Adrenal gland (tissue), 12 donors: ENCODE measurements around the gene NFATC1. TPM values are rescaled to one million over a fixed set of nuclear protein-coding genes. Genes with fewer than 3 reads are reported as not detected.

Source experiments
- DNase-seq, 7 donors: peaks; one replicate each; pipeline ENCODE4 v3.0.0-alpha.2; 2019 to 2020
- H3K27ac ChIP-seq, 5 donors: fragments of 200-600 bp; sonication (generic) in 4 of 5; 1 replicate in 3 of 5; 2 replicates in 2 of 5; pipeline versions ENCODE4 v1.5.1 to v1.8.0; 2016 to 2020; ENCODE audit warnings: mild to moderate bottlenecking in 1 of 5
- H3K27me3 ChIP-seq: fragments of 200-600 bp; 2 replicates; pipeline ENCODE4 v1.8.0; 2021
- H3K36me3 ChIP-seq, 2 donors: fragments of 200-600 bp; replicated peaks in 1 of 2; 1 replicate in 1 of 2; 2 replicates in 1 of 2; pipeline versions ENCODE4 v1.5.1 to v1.8.0; 2018 to 2022
- H3K4me1 ChIP-seq, 2 donors: fragments of 200-600 bp; replicated peaks in 1 of 2; 1 replicate in 1 of 2; 2 replicates in 1 of 2; pipeline versions ENCODE4 v1.5.1 to v1.8.0; 2018 to 2021
- H3K4me3 ChIP-seq, 4 donors: fragments of 200-600 bp; sonication (generic) in 3 of 4; one replicate each; pipeline ENCODE4 v1.5.1; 2016 to 2018
- H3K9me3 ChIP-seq, 3 donors: fragments of 200-600 bp; sonication (generic) in 1 of 3; replicated peaks in 1 of 3; 1 replicate in 2 of 3; 2 replicates in 1 of 3; pipeline versions ENCODE4 v1.5.1 to v1.8.0; 2016 to 2021
- CTCF ChIP-seq, 6 experiments: fragments of 450-650 bp in 4 of 6; fragments of 200-600 bp in 2 of 6; sonication (generic) in 1 of 6; IDR thresholded peaks; 1 replicate in 5 of 6; 2 replicates in 1 of 6; pipeline versions ENCODE4 v1.5.1 to v1.8.0; 2016 to 2021; ENCODE audit warnings: antibody characterized with exemption in 6 of 6, mild to moderate bottlenecking in 2 of 6, moderate library complexity in 1 of 6
- POLR2A ChIP-seq, 2 donors: fragments of 450-650 bp; IDR thresholded peaks; one replicate each; pipeline ENCODE4 v1.6.1; 2017; ENCODE audit warnings: antibody characterized with exemption in 2 of 2, mild to moderate bottlenecking in 2 of 2, moderate library complexity in 1 of 2
- WGBS, 4 donors: extraction: QIAGEN DNeasy Blood & Tissue Kit in 2 of 4; methylation state at CpG; one replicate each; pipeline versions ENCODE4 v1.1.5 to v1.1.7; 2013 to 2017; 5-methylcytosine and 5-hydroxymethylcytosine counted together
- intact Hi-C, 2 donors: fragments of 100-400 bp; cut with DNase I; formaldehyde crosslinking; loops; one replicate each; pipeline versions ENCODE4 v1.14.1 to v1.15.0; 2022 to 2023
- polyA plus RNA-seq, 3 donors: library from polyadenylated mRNA; stranded (reverse); fragments of 200-250 nt in 2 of 3; fragments of 350-450 nt in 1 of 3; fragmentation: Illumina TruSeq in 1 of 3; extraction: RNeasy Lipid Tissue Mini Kit (QIAGEN cat#74804) in 1 of 3; gene quantifications; one replicate each; pipeline ENCODE4 v1.2.3, GENCODE V29; 2013 to 2014
- total RNA-seq, 9 donors: library from RNA; depleted of rRNA in 4 of 9; stranded (reverse); fragments of >200 nt in 4 of 9; fragments of 120-200 nt in 1 of 9; fragmentation: NEBNext Ultra II Directional in 1 of 9; extraction: Animal tissue kit (Norgen Biotek cat#: 25700) in 1 of 9; gene quantifications; one replicate each; pipeline versions ENCODE4 v1.1.0 to v1.2.4, GENCODE V29; 2013 to 2023
- donor health status: healthy with polysubstance abuse.
- donor health status: Bipolar disorder and iron deficiency.
- donor health status: DM: yes; HTN: yes; CAD: no.
- donor health status: DM: no; HTN: no; CAD: no.
- donor health status: DM: no; HTN: no; CAD: no.
- donor health status: DM: yes; HTN: yes; CAD: no.

Gene NFATC1
- total and polyA plus RNA-seq, 12 donors: 0.50 to 20.9 (median 6.7) TPM

- TF ChIP-seq CTCF (IDR thresholded peaks at IDR 0.05) (no peak), POLR2A (IDR thresholded peaks at IDR 0.05) (no peak)
- intact Hi-C loops: no loop called here
- Histone ChIP-seq H3K9me3 (peaks cover 0 to 6% (median 0%) of the 10 kb centered on the region in 3 donors), H3K27ac (no peak overlapping the region), H3K27me3 (no peaks in the 10 kb centered on the region), H3K4me1 (no peaks in the 10 kb centered on the region), H3K4me3 (no peak overlapping the region), H3K36me3 (no peaks in the 10 kb centered on the region)
- peak in 2 of 7 donors; percentile 4 to 7 for DNase-seq
- WGBS, 4 donors: 96 to 98% (median 97%) methylated on average over 12 to 41 of the region's 41 CpGs
Measured at GRCh38 chr18:79493801-79494211, 98.1 kb downstream of the NFATC1 start.

- Histone ChIP-seq H3K4me1 (no peaks in the 10 kb centered on the region), H3K27me3 (no peaks in the 10 kb centered on the region), H3K9me3 (peaks cover 0 to 17% (median 0%) of the 10 kb centered on the region in 3 donors), H3K4me3 (no peak overlapping the region), H3K36me3 (peaks cover 0 to 3% of the 10 kb centered on the region in 2 donors), H3K27ac (no peak overlapping the region)
- no peak for TF ChIP-seq POLR2A (IDR thresholded peaks at IDR 0.05)
- no peak for TF ChIP-seq CTCF (IDR thresholded peaks at IDR 0.05)
- DNase-seq: peak in 1 of 7 donors; percentile 3
- intact Hi-C loops: no loop called here
- WGBS, 4 donors: 92 to 99% (median 96%) methylated on average over 9 to 16 of the region's 16 CpGs
Measured at GRCh38 chr18:79494936-79495335, 99.2 kb downstream of the NFATC1 start.

GRCh38 chr18:79495591-79496071, 99.9 kb downstream of the NFATC1 start:
- intact Hi-C loops: no loop called here

DNA sequence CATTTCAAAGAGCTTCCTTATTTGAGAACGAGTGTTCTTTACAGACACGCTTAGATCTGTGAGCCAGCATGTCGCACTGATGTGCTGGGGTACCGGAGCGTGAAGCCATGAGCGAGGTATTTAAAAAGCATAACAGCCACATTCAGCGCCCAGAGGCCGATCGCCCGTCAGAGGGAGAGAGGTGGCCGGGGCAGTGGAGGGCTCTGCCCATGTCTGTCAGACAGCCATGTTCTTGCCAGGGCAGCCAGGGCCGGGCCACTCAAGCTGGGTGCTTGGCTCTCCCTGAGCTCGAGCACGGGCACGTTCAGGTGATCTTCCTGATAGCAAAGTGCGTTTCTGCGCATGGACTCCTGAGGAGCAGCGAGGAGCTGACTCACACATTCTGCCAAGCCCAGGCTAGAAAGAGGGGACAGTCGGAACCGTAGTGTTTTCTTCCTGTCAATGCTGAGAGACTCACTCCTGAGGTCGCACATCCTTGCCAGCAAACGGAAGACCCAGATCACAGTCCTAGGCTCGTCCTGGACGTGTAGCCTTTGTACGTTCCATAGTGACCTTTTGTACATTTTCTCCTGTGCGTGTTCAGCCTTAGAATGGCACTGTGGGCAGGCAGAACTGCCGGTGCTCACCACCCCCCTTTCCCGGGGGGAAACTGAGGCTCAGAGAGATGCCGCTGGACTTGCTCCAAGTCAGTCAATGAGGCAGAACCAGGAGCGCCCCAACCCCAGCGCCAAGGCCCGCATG, 100.7 kb downstream of the NFATC1 start:
- DNase-seq: peak in 3 of 7 donors; percentile 5 to 12 (median 7)
- H3K9me3 ChIP-seq: peaks cover 0 to 18% (median 0%) of the 10 kb centered on the region in 3 donors
- 72 to 87% (median 84%) methylated on average over 26 to 32 of the region's 32 CpGs for WGBS, 4 donors

More at GRCh38 chr18:79495591-79496071, 99.9 kb downstream of the NFATC1 start:
- H3K27me3 ChIP-seq: no peaks in the 10 kb centered on the region
- H3K36me3 ChIP-seq: peaks cover 0 to 3% of the 10 kb centered on the region in 2 donors
- no peak overlapping the region for H3K27ac ChIP-seq
- no peaks in the 10 kb centered on the region for H3K4me1 ChIP-seq
- TF ChIP-seq POLR2A (IDR thresholded peaks at IDR 0.05): no peak
- no peak overlapping the region for H3K4me3 ChIP-seq
- peaks cover 0 to 18% (median 0%) of the 10 kb centered on the region in 3 donors for H3K9me3 ChIP-seq
- 91 to 98% (median 96%) methylated on average over 37 of the region's 37 CpGs for WGBS, 4 donors
- DNase-seq: peak in 2 of 7 donors; percentile 4 to 11

More for the DNA sequence above, 100.7 kb downstream of the NFATC1 start:
- no peak for TF ChIP-seq CTCF (IDR thresholded peaks at IDR 0.05)
- no peak for TF ChIP-seq POLR2A (IDR thresholded peaks at IDR 0.05)
- peaks cover 0 to 3% of the 10 kb centered on the region in 2 donors for H3K36me3 ChIP-seq
- no peak overlapping the region for H3K4me3 ChIP-seq
- H3K27me3 ChIP-seq: no peaks in the 10 kb centered on the region
- H3K4me1 ChIP-seq: no peaks in the 10 kb centered on the region
- peak overlapping the region in 2 of 5 donors; percentile 52 to 58 for H3K27ac ChIP-seq
- intact Hi-C loops: no loop called here
